HCT116 (cell line): ENCODE measurements around the gene CRIM1. TPM values are rescaled to one million over a fixed set of nuclear protein-coding genes. Genes with fewer than 3 reads are reported as not detected.

Experiments used
- ATAC-seq: fragments of 200-7000 bp; cut with Tn5 transposase; 2 replicates; pipeline ENCODE4 v1.9.1; 2020; ENCODE audit warnings: mild to moderate bottlenecking, moderate library complexity
- BruUV-seq: library from RNA; stranded (reverse); fragments of 400-500 nt; replicated peaks from 2 replicates; lab custom pipeline; 2021; lab: Mats Ljungman, UMichigan
- CTCF ChIA-PET: fragments of 300-600 bp; sonication (Branson Sonifier 250); formaldehyde crosslinking; loops from one replicate; lab custom pipeline; 2021; ENCODE audit warnings: antibody characterized with exemption; lab: Charles Lee
- POLR2A ChIA-PET: fragments of 300-600, 350-600 bp; sonication (Branson Sonifier 250); formaldehyde crosslinking; loops from one replicate; lab custom pipeline; 2021; ENCODE audit warnings: antibody characterized with exemption; lab: Charles Lee
- RAD21 ChIA-PET, 2 experiments: fragments of 300-600 bp; sonication (Branson Sonifier 250); formaldehyde crosslinking; loops; one replicate each; lab custom pipeline; 2023; ENCODE audit warnings: low total read pairs in 2 of 2; ENCODE audit not compliant: uncharacterized antibody in 2 of 2, unreplicated experiment in 2 of 2, low non-redundant PET in 1 of 2; lab: Charles Lee
- DNase-seq: peaks from one replicate; pipeline ENCODE4 v3.0.0-alpha.2; 2010; ENCODE audit warnings: low read depth, low spot score
- H2AFZ ChIP-seq: fragments of 200-600 bp; shearing (Covaris generic), sonication (generic); 2 replicates; pipeline ENCODE4 v1.6.1; 2017; ENCODE audit warnings: low read depth, mixed run types, mixed read lengths, antibody characterized with exemption, low read length; ENCODE audit not compliant: poor library complexity, severe bottlenecking
- H3K27ac ChIP-seq: 2 replicates; pipeline ENCODE4 v1.5.1; 2012; ENCODE audit warnings: low read depth, low read length
- H3K27me3 ChIP-seq: fragments of 200-600 bp; sonication (generic); 2 replicates; pipeline ENCODE4 v1.6.1; 2016; ENCODE audit warnings: mixed run types, low read length, mixed read lengths; ENCODE audit not compliant: insufficient read depth
- H3K36me3 ChIP-seq, 2 experiments: fragments of 200-500 bp in 1 of 2; fragments of 200-600 bp in 1 of 2; sonication (Bioruptor generic) in 1 of 2; sonication (generic) in 1 of 2; 2 replicates each; pipeline versions ENCODE4 v1.5.1 to v1.6.1; 2014 to 2016; ENCODE audit warnings: low read length in 2 of 2, inconsistent platforms in 1 of 2, mixed read lengths in 1 of 2, mixed run types in 1 of 2; ENCODE audit not compliant: insufficient read depth in 2 of 2, control insufficient read depth in 1 of 2
- H3K4me1 ChIP-seq, 2 experiments: fragments of 200-600 bp in 1 of 2; sonication (generic) in 1 of 2; 2 replicates each; pipeline versions ENCODE4 v1.5.1 to v1.6.1; 2012 to 2017; ENCODE audit warnings: low read length in 2 of 2, inconsistent platforms in 1 of 2, mild to moderate bottlenecking in 1 of 2, mixed read lengths in 1 of 2, mixed run types in 1 of 2, moderate library complexity in 1 of 2; ENCODE audit not compliant: insufficient read depth in 2 of 2, control insufficient read depth in 1 of 2
- H3K4me2 ChIP-seq: fragments of 200-600 bp; sonication (generic); 2 replicates; pipeline ENCODE4 v1.6.1; 2017; ENCODE audit warnings: mixed run types, low read length, mixed read lengths
- H3K4me3 ChIP-seq, 2 experiments: fragments of 200-600 bp in 1 of 2; sonication (generic) in 1 of 2; replicated peaks in 1 of 2; 2 replicates each; pipeline ENCODE4 v1.5.1; 2011 to 2016; ENCODE audit warnings: low read length in 2 of 2, control low read depth in 1 of 2, low read depth in 1 of 2, mild to moderate bottlenecking in 1 of 2, mixed read lengths in 1 of 2, mixed run types in 1 of 2
- H3K79me2 ChIP-seq: fragments of 200-600 bp; sonication (generic); 2 replicates; pipeline ENCODE4 v1.6.1; 2017; ENCODE audit warnings: mild to moderate bottlenecking, mixed run types, low read length, moderate library complexity, mixed read lengths; ENCODE audit not compliant: insufficient read depth
- H3K9ac ChIP-seq: fragments of 200-600 bp; sonication (generic); 2 replicates; pipeline ENCODE4 v1.6.1; 2016; ENCODE audit warnings: low read length, mixed read lengths
- H3K9me2 ChIP-seq: fragments of 200-600 bp; sonication (generic), shearing (Covaris generic); 2 replicates; pipeline ENCODE4 v1.6.1; 2017; ENCODE audit warnings: mixed run types, mild to moderate bottlenecking, moderate library complexity; ENCODE audit not compliant: insufficient read depth
- H3K9me3 ChIP-seq, 2 experiments: fragments of 200-500 bp in 1 of 2; fragments of 200-600 bp in 1 of 2; sonication (Bioruptor generic) in 1 of 2; sonication (generic) in 1 of 2; 2 replicates each; pipeline ENCODE4 v1.6.1; 2014 to 2017; ENCODE audit warnings: low read length in 2 of 2, mixed read lengths in 2 of 2, inconsistent platforms in 1 of 2, low read depth in 1 of 2, mild to moderate bottlenecking in 1 of 2, mixed run types in 1 of 2, moderate library complexity in 1 of 2; ENCODE audit not compliant: control insufficient read depth in 1 of 2, insufficient read depth in 1 of 2
- H4K20me1 ChIP-seq: fragments of 200-600 bp; sonication (generic), shearing (Covaris generic); 2 replicates; pipeline ENCODE4 v1.6.1; 2017; ENCODE audit warnings: mixed run types, mild to moderate bottlenecking, moderate library complexity; ENCODE audit not compliant: insufficient read depth
- EZH2 ChIP-seq: fragments of 200-600 bp; sonication (generic); IDR thresholded peaks from 2 replicates; pipeline ENCODE4 v1.6.1; 2017; ENCODE audit warnings: antibody characterized with exemption, mixed run types
- FOSL1 ChIP-seq: IDR thresholded peaks from 2 replicates; pipeline ENCODE4 v1.6.1; 2012; ENCODE audit warnings: low read depth
- JUND ChIP-seq: IDR thresholded peaks from 2 replicates; pipeline ENCODE4 v1.6.1; 2012
- MAX ChIP-seq: IDR thresholded peaks from 2 replicates; pipeline ENCODE4 v1.6.1; 2012
- POLR2AphosphoS5 ChIP-seq: IDR thresholded peaks from 2 replicates; pipeline ENCODE4 v1.6.1; 2011; ENCODE audit warnings: mild to moderate bottlenecking, low read depth, low read length, moderate library complexity
- SIN3A ChIP-seq: IDR thresholded peaks from 2 replicates; pipeline ENCODE4 v1.6.1; 2012; ENCODE audit warnings: low read depth
- SP1 ChIP-seq: IDR thresholded peaks from 2 replicates; pipeline ENCODE4 v1.6.1; 2012; ENCODE audit warnings: low read depth
- SRF ChIP-seq: IDR thresholded peaks from 2 replicates; pipeline ENCODE4 v1.6.1; 2012; ENCODE audit warnings: low read depth
- ZBTB33 ChIP-seq: IDR thresholded peaks from 2 replicates; pipeline ENCODE4 v1.6.1; 2011; ENCODE audit warnings: mild to moderate bottlenecking, low read length, moderate library complexity; ENCODE audit not compliant: insufficient replicate concordance; ENCODE audit errors: extremely low read depth
- ZFX ChIP-seq: fragments of 450-650 bp; IDR thresholded peaks from 2 replicates; pipeline ENCODE4 v1.6.1; 2017
- ZNF274 ChIP-seq: fragments of 200-500 bp; sonication (Bioruptor generic); IDR thresholded peaks from 2 replicates; pipeline ENCODE4 v1.6.1; 2014; ENCODE audit warnings: mild to moderate bottlenecking, low read depth, low read length, inconsistent platforms
- intact Hi-C: fragments of 100-400 bp; cut with micrococcal nuclease; formaldehyde crosslinking; loops from 2 replicates; pipeline ENCODE4 v1.10.0; 2022
- total RNA-seq: library from RNA; stranded (reverse); gene quantifications from one replicate; pipeline ENCODE4 v1.2.1, GENCODE V29; 2021; ENCODE audit not compliant: unreplicated experiment

The CRIM1 gene
- total RNA-seq, 1 experiment from 2014 or later = 27.2 TPM

GRCh38 chr2:36368438-36368837, 12.9 kb downstream of the CRIM1 start:
- no peak overlapping the region for H3K4me3 ChIP-seq
- TF ChIP-seq MAX (no peak), SIN3A (no peak), POLR2AphosphoS5 (no peak), SRF (no peak), FOSL1 (no peak), SP1 (no peak), ZBTB33 (no peak)
- TF ChIP-seq, all 23 proteins: peak for 0

GRCh38 chr2:36369163-36369562, 13.6 kb downstream of the CRIM1 start:
- Histone ChIP-seq H3K27me3 (no peaks in the 10 kb centered on the region), H2AFZ (no peak overlapping the region), H3K79me2 (peaks cover 100% of the 10 kb centered on the region), H3K36me3 (no peaks in the 10 kb centered on the region), H3K4me3 (no peak overlapping the region), H4K20me1 (no peaks in the 10 kb centered on the region), H3K9ac (no peak overlapping the region), H3K9me2 (no peaks in the 10 kb centered on the region)
- no TSS peak for BruUV-seq
- no peak for ATAC-seq
- intact Hi-C loops = no loop called here
- TF ChIP-seq ZFX (no peak), EZH2 (no peak), ZNF274 (no peak), JUND (no peak), SRF (no peak), SP1 (no peak)
- TF ChIP-seq, all 23 proteins: peak for 0
- POLR2A ChIA-PET = no interaction called here
- Histone ChIP-seq H3K4me1 (peaks cover 70 to 90% of the 10 kb centered on the region in 2 experiments), H3K27ac (no peak overlapping the region), H3K4me2 (peak overlapping the region; percentile 87), H3K9me3 (no peaks in the 10 kb centered on the region)
- CTCF ChIA-PET = interaction anchor here (1.3 to 1.6 kb wide), 2 partner anchors 11 to 91 kb away, joined by 4 to 7 read pairs; no protein-coding TSS in a partner anchor
- RAD21 ChIA-PET = no interaction called here
- no peak for DNase-seq

More at GRCh38 chr2:36368438-36368837, 12.9 kb downstream of the CRIM1 start:
- H3K36me3 ChIP-seq = no peaks in the 10 kb centered on the region
- DNase-seq (no peak), ATAC-seq (no peak)
- no peak overlapping the region for H3K9ac ChIP-seq
- POLR2A ChIA-PET = interaction anchor here (1.1 kb wide), 1 partner anchor 10 kb away, joined by 4 read pairs; no protein-coding TSS in a partner anchor
- H4K20me1 ChIP-seq = no peaks in the 10 kb centered on the region
- H3K9me2 ChIP-seq = no peaks in the 10 kb centered on the region
- H3K4me1 ChIP-seq = peaks cover 63 to 87% of the 10 kb centered on the region in 2 experiments
- RAD21 ChIA-PET = interaction anchor here in 1 of 2 experiments (0.9 kb wide), 1 partner anchor 91 kb away, joined by 3 read pairs; no protein-coding TSS in a partner anchor
- H3K27me3 ChIP-seq = no peaks in the 10 kb centered on the region
- peaks cover 100% of the 10 kb centered on the region for H3K79me2 ChIP-seq
- intact Hi-C loops = no loop called here
- H3K4me2 ChIP-seq = peak overlapping the region; percentile 52
- no peaks in the 10 kb centered on the region for H3K9me3 ChIP-seq
- CTCF ChIA-PET = interaction anchor here (1.3 kb wide), 1 partner anchor 10 kb away, joined by 4 read pairs; no protein-coding TSS in a partner anchor
- no peak overlapping the region for H2AFZ ChIP-seq
- H3K27ac ChIP-seq = no peak overlapping the region
- no TSS peak for BruUV-seq
